ENCODE results near the gene SGCD.

GRCh38 chr5:156450778-156451177 lies 123.8 kb downstream of the SGCD start:
- TF ChIP-seq CTCF (IDR thresholded peaks at IDR 0.05) (no peak), POLR2A (IDR thresholded peaks at IDR 0.05) (no peak)
